Activated CD4-positive, alpha-beta T cell treated with anti-CD3 and anti-CD28 coated beads, Interleukin-2, amount 10 ng/mL, durations not matched to agents 7 days and 5 days (primary cell): ENCODE data around the gene FANCM. TPM values are rescaled to one million over a fixed set of nuclear protein-coding genes. Genes with fewer than 3 reads are reported as not detected.

Source experiments
- CTCF ChIA-PET: fragments of 350-600 bp; sonication (Branson Sonifier 250); formaldehyde crosslinking; loops from one replicate; lab custom pipeline; 2021; ENCODE audit warnings: antibody characterized with exemption; lab: Charles Lee
- POLR2A ChIA-PET: fragments of 350-600 bp; sonication (Branson Sonifier 250); formaldehyde crosslinking; loops from one replicate; lab custom pipeline; 2021; ENCODE audit warnings: antibody characterized with exemption; lab: Charles Lee
- DNase-seq: peaks from one replicate; pipeline ENCODE4 v3.0.0-alpha.2; 2020
- H3K27ac Mint-ChIP-seq: one replicate; pipeline ENCODE4 v1.8.0; 2021; ENCODE audit warnings: mild to moderate bottlenecking, moderate library complexity, mixed read lengths
- H3K27me3 Mint-ChIP-seq: one replicate; pipeline ENCODE4 v1.8.0; 2021; ENCODE audit warnings: mixed read lengths
- H3K36me3 Mint-ChIP-seq: one replicate; pipeline ENCODE4 v1.8.0; 2021; ENCODE audit warnings: low read depth, mixed read lengths
- H3K4me1 Mint-ChIP-seq: one replicate; pipeline ENCODE4 v1.8.0; 2021; ENCODE audit warnings: mixed read lengths
- H3K4me3 Mint-ChIP-seq: one replicate; pipeline ENCODE4 v1.8.0; 2021; ENCODE audit warnings: mild to moderate bottlenecking, moderate library complexity, mixed read lengths
- H3K9me3 Mint-ChIP-seq: one replicate; pipeline ENCODE4 v1.8.0; 2021; ENCODE audit warnings: mixed read lengths
- total RNA-seq, 2 experiments: library from RNA; stranded (reverse); gene quantifications; one replicate each; pipeline ENCODE4 v1.2.3, GENCODE V29; 2021

FANCM gene, protein sequence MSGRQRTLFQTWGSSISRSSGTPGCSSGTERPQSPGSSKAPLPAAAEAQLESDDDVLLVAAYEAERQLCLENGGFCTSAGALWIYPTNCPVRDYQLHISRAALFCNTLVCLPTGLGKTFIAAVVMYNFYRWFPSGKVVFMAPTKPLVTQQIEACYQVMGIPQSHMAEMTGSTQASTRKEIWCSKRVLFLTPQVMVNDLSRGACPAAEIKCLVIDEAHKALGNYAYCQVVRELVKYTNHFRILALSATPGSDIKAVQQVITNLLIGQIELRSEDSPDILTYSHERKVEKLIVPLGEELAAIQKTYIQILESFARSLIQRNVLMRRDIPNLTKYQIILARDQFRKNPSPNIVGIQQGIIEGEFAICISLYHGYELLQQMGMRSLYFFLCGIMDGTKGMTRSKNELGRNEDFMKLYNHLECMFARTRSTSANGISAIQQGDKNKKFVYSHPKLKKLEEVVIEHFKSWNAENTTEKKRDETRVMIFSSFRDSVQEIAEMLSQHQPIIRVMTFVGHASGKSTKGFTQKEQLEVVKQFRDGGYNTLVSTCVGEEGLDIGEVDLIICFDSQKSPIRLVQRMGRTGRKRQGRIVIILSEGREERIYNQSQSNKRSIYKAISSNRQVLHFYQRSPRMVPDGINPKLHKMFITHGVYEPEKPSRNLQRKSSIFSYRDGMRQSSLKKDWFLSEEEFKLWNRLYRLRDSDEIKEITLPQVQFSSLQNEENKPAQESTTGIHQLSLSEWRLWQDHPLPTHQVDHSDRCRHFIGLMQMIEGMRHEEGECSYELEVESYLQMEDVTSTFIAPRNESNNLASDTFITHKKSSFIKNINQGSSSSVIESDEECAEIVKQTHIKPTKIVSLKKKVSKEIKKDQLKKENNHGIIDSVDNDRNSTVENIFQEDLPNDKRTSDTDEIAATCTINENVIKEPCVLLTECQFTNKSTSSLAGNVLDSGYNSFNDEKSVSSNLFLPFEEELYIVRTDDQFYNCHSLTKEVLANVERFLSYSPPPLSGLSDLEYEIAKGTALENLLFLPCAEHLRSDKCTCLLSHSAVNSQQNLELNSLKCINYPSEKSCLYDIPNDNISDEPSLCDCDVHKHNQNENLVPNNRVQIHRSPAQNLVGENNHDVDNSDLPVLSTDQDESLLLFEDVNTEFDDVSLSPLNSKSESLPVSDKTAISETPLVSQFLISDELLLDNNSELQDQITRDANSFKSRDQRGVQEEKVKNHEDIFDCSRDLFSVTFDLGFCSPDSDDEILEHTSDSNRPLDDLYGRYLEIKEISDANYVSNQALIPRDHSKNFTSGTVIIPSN (N-terminal part only)
- 10 to 100 TPM; 15.6 to 16.5 TPM for total RNA-seq

DNA sequence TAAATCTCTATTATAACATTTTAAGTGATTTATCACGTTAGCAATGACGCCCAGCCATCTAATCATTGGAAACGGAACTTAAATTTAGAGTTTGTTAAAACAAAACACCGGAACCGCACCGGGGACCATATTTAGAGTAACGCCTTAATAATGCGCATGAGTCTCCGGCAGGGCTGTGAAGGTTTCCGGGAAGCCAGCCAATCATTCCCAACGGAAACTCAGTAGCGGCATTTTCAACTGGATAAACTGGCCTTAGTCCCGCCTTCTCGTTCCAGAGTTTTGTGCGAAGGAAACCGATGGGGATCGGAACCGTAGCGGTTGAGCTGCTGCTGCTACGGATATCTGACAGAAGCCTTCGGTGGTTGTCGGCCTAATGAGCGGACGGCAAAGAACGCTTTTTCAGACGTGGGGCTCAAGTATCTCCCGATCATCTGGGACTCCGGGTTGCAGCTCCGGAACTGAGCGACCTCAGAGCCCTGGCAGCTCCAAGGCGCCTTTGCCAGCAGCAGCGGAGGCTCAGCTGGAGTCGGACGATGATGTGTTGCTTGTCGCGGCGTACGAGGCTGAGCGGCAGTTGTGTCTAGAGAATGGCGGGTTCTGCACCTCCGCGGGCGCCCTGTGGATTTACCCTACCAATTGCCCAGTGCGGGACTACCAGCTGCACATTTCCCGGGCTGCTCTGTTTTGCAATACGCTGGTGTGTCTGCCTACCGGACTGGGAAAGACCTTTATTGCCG, at the start of gene FANCM:
Gene FANCM, plus strand, starts transcription at position 272 of the 737 bp plus-strand sequence. Its CDS starts 102 bp downstream, at position 374.
- DNase-seq: peak; percentile 92
- Mint-ChIP-seq H3K27ac (peak within 1 kb of the TSS; percentile 99), H3K27me3 (no peaks in the 10 kb centered on the region), H3K4me1 (peaks cover 44% of the 10 kb centered on the region), H3K4me3 (peak within 1 kb of the TSS; percentile 94), H3K9me3 (no peaks in the 10 kb centered on the region), H3K36me3 (peaks cover 6% of the 10 kb centered on the region)
- POLR2A ChIA-PET: no interaction called here
- CTCF ChIA-PET: interaction anchor here (0.5 to 2.6 kb wide), 10 partner anchors 11 to 239 kb away, joined by 3 to 8 read pairs (median 3); a partner anchor contains a TSS

GRCh38 chr14:45089813-45090212, 45.9 kb upstream of the FANCM start:
- peaks cover 3% of the 10 kb centered on the region for H3K9me3 Mint-ChIP-seq
- DNase-seq: no peak
- no peaks in the 10 kb centered on the region for H3K27me3 Mint-ChIP-seq
- CTCF ChIA-PET: no interaction called here
- peaks cover 60% of the 10 kb centered on the region for H3K4me1 Mint-ChIP-seq
- no peak overlapping the region for H3K27ac Mint-ChIP-seq
- H3K36me3 Mint-ChIP-seq: peaks cover 33% of the 10 kb centered on the region
- POLR2A ChIA-PET: no interaction called here
- H3K4me3 Mint-ChIP-seq: no peak overlapping the region

GRCh38 chr14:45091710-45092109, 44.0 kb upstream of the FANCM start:
- no peak overlapping the region for H3K4me3 Mint-ChIP-seq
- POLR2A ChIA-PET: no interaction called here
- no peak for DNase-seq
- H3K36me3 Mint-ChIP-seq: peaks cover 42% of the 10 kb centered on the region
- H3K4me1 Mint-ChIP-seq: peaks cover 42% of the 10 kb centered on the region
- no peak overlapping the region for H3K27ac Mint-ChIP-seq
- peaks cover 3% of the 10 kb centered on the region for H3K9me3 Mint-ChIP-seq
- CTCF ChIA-PET: interaction anchor here (0.6 to 1.5 kb wide), 5 partner anchors 14 to 152 kb away, joined by 3 to 4 read pairs (median 3); partner anchors contain the start of gene FANCM
- H3K27me3 Mint-ChIP-seq: no peaks in the 10 kb centered on the region

DNA sequence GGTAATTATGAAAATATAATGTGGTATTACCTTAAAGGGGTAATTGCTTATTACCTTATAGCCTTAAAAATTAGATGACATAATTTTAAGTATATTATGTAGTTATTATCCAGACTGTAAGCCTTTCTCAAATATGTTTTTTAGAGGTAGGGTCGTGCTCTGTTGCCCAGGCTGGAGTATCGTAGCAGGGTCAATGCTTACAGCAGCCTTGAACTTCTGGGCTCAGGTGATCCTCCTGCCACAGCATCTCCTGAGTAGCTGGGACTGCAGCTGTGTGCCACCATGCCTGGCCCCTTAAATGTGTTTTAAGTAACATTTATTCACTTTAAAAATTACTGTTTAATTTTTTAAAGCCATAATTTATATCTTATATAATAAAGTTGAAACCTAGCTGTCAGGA, 41.5 kb upstream of the FANCM start:
- Mint-ChIP-seq H3K27me3 (no peaks in the 10 kb centered on the region), H3K27ac (no peak overlapping the region), H3K36me3 (peaks cover 51% of the 10 kb centered on the region), H3K9me3 (peaks cover 3% of the 10 kb centered on the region), H3K4me3 (no peak overlapping the region), H3K4me1 (peaks cover 21% of the 10 kb centered on the region)
- CTCF ChIA-PET: no interaction called here
- POLR2A ChIA-PET: no interaction called here
- no peak for DNase-seq

- POLR2A ChIA-PET: interaction anchor here (0.7 kb wide), 1 partner anchor 185 kb away, joined by 10 read pairs; no protein-coding TSS in a partner anchor
These were observed 40.6 kb upstream of the FANCM start for GRCh38 chr14:45095143-45095542.

DNA sequence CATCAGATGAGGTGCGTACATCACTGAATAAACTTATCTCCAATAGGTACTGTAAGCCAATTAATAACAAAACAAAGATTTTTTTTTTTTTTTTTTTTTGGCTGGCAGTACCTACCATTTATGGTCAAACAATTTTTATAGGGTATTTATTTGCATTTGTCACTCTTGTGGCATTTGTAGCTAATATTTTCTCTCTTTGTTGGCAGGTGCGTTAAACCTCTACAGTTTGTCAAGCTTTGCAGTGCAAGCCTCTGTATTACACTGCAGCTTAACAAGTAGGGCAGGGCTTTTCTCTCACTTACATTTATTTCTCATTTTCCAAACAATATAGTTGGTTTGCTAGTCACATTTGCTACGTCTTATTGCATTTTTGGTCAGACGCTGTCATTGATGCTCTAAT, 39.5 kb upstream of the FANCM start:
- ChIA-PET POLR2A (no interaction called here), CTCF (no interaction called here)
- Mint-ChIP-seq H3K9me3 (peaks cover 3% of the 10 kb centered on the region), H3K4me3 (no peak overlapping the region), H3K27me3 (no peaks in the 10 kb centered on the region), H3K27ac (no peak overlapping the region), H3K4me1 (peaks cover 4% of the 10 kb centered on the region), H3K36me3 (peaks cover 55% of the 10 kb centered on the region)
- DNase-seq: no peak

More at GRCh38 chr14:45095143-45095542, 40.6 kb upstream of the FANCM start:
- Mint-ChIP-seq H3K4me3 (no peak overlapping the region), H3K36me3 (peaks cover 54% of the 10 kb centered on the region), H3K4me1 (peaks cover 12% of the 10 kb centered on the region), H3K27me3 (no peaks in the 10 kb centered on the region), H3K9me3 (peaks cover 3% of the 10 kb centered on the region), H3K27ac (no peak overlapping the region)
- CTCF ChIA-PET: no interaction called here
- no peak for DNase-seq

DNA sequence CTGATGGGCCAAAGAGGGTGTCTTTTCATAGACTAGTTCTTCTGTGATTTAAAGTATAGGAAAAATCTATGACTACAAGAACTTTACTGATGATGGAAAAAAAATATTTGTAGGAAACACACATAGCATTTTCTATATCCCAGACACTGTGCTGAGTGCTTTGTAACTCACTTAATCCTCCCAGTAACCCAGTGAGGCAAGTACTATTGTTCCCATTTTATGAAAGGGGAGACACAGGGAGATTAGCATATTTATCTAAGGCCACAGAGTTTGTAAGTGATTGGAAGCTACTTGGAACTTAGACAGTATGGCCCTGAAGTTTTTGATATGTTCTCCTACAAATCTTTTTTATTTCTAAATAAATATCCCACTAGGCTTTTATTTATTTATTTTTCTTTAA, 31.9 kb upstream of the FANCM start:
- no peak for DNase-seq
- peaks cover 52% of the 10 kb centered on the region for H3K36me3 Mint-ChIP-seq
- ChIA-PET POLR2A (no interaction called here), CTCF (no interaction called here)
- H3K4me3 Mint-ChIP-seq: no peak overlapping the region
- H3K27ac Mint-ChIP-seq: no peak overlapping the region
- H3K27me3 Mint-ChIP-seq: no peaks in the 10 kb centered on the region
- H3K9me3 Mint-ChIP-seq: no peaks in the 10 kb centered on the region
- no peaks in the 10 kb centered on the region for H3K4me1 Mint-ChIP-seq

- H3K9me3 Mint-ChIP-seq: no peaks in the 10 kb centered on the region
- H3K4me1 Mint-ChIP-seq: no peaks in the 10 kb centered on the region
- ChIA-PET CTCF (no interaction called here), POLR2A (no interaction called here)
- no peak overlapping the region for H3K27ac Mint-ChIP-seq
- H3K4me3 Mint-ChIP-seq: no peak overlapping the region
- peaks cover 53% of the 10 kb centered on the region for H3K36me3 Mint-ChIP-seq
- no peaks in the 10 kb centered on the region for H3K27me3 Mint-ChIP-seq
- no peak for DNase-seq
These were observed 31.2 kb upstream of the FANCM start for GRCh38 chr14:45104561-45104960.

DNA sequence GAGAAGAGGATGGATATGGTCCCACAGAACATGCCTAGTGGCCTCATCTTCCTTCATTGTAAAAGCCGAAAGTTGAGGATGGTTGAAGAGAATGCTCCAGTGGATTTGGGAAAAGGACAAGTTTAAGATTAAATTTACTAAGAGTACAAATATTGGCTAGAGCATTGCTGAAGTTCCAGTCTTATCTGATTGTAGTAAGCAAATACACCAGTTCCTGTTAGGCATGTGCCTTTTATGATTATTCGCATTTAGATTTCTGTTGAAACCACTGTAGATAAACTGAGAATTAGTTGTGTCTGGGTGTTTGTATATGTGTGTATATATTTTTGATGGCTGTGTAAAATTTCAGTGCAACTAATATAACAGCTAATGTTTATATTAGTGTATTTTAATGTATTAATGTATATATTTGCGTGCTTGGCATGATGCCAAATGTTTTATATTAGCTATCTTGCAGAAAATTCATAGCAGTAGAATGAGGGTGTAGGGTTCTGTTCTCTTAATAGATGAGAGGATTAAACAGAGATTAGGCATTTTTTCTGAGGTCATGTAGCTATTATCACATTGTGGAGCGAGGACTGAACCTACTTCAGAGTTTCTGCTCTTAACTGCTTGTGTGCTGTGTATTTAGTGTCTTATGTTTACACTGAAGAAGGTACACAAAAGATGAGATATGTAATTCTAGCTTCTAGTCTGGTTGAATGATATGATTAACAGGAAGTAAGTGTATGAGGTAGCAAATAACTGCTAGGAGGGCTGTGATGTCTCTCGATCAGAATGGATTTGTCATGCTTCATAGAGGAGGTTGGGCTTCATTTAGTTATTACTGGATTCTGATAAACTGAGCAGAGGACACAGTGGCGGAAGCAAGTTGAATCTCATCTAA, 22.6 kb upstream of the FANCM start:
- ChIA-PET CTCF (interaction anchor here (0.6 to 1.3 kb wide), 4 partner anchors 11 to 22 kb away, joined by 3 read pairs; no protein-coding TSS in a partner anchor), POLR2A (no interaction called here)
- Mint-ChIP-seq H3K4me3 (no peak overlapping the region), H3K27me3 (no peaks in the 10 kb centered on the region), H3K9me3 (no peaks in the 10 kb centered on the region), H3K4me1 (peaks cover 8% of the 10 kb centered on the region), H3K36me3 (peaks cover 47% of the 10 kb centered on the region), H3K27ac (no peak overlapping the region)
- no peak for DNase-seq

DNA sequence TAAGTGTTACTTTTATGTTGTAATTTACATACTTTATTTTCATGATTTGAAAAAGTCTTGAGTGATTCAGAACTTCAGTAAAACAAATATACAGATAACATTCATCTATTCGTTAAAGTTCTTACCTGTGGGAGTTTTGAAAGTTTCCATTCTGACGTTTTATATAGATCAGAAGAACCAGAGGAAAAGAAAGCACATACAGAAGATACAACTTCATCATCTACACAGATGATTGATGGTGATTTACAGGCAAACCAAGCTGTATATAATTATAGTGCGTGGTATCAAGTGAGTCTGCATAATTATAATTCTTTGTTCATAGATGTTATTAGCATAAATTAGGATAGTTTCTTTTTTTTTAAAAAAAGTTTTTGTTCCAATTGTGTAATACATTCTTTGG, 21.4 kb upstream of the FANCM start:
- ChIA-PET POLR2A (no interaction called here), CTCF (interaction anchor here (1.3 kb wide), 1 partner anchor 10 kb away, joined by 3 read pairs; no protein-coding TSS in a partner anchor)
- H3K36me3 Mint-ChIP-seq: peaks cover 49% of the 10 kb centered on the region
- no peak overlapping the region for H3K4me3 Mint-ChIP-seq
- H3K4me1 Mint-ChIP-seq: peaks cover 8% of the 10 kb centered on the region
- DNase-seq: no peak
- no peak overlapping the region for H3K27ac Mint-ChIP-seq
- no peaks in the 10 kb centered on the region for H3K27me3 Mint-ChIP-seq
- no peaks in the 10 kb centered on the region for H3K9me3 Mint-ChIP-seq

GRCh38 chr14:45118594-45118993, 17.1 kb upstream of the FANCM start:
- Mint-ChIP-seq H3K36me3 (peaks cover 54% of the 10 kb centered on the region), H3K4me1 (peaks cover 4% of the 10 kb centered on the region), H3K4me3 (no peak overlapping the region), H3K27ac (no peak overlapping the region), H3K27me3 (no peaks in the 10 kb centered on the region), H3K9me3 (no peaks in the 10 kb centered on the region)
- POLR2A ChIA-PET: no interaction called here
- DNase-seq: no peak
- CTCF ChIA-PET: no interaction called here
